ENCODE results near the gene DLK1.

- no peak for TF ChIP-seq EZH2 (IDR thresholded peaks at IDR 0.05; ENCODE audit: insufficient read depth, poor library complexity, severe bottlenecking)
- TF ChIP-seq EZH2phosphoT487 (IDR thresholded peaks at IDR 0.05; ENCODE audit: insufficient read depth, low read depth), result no peak
Observed at GRCh38 chr14:100754020-100754419, 27.3 kb downstream of the DLK1 start.

All from GM23248 (cell line).